OCI-LY1 (cell line): ENCODE measurements around the gene EPGN.

Experiments used
- H2AFZ ChIP-seq: fragments of 200-600 bp; sonication (generic), shearing (Covaris generic); 2 replicates; pipeline ENCODE4 v1.6.0; 2014; ENCODE audit warnings: antibody characterized with exemption, mild to moderate bottlenecking, low read length
- H3F3A ChIP-seq: fragments of 200-600 bp; sonication (generic), shearing (Covaris generic); 2 replicates; pipeline ENCODE4 v1.6.0; 2014; ENCODE audit warnings: mild to moderate bottlenecking, antibody characterized with exemption, low read length, moderate library complexity; ENCODE audit not compliant: insufficient read depth
- H3K27ac ChIP-seq: fragments of 200-600 bp; sonication (generic); 2 replicates; pipeline ENCODE4 v1.5.1; 2014; ENCODE audit warnings: low read length, mixed run types, mild to moderate bottlenecking, low read depth; ENCODE audit not compliant: poor library complexity, severe bottlenecking
- H3K27me3 ChIP-seq: fragments of 200-600 bp; sonication (generic); 2 replicates; pipeline ENCODE4 v1.6.0; 2014; ENCODE audit warnings: antibody characterized with exemption, mild to moderate bottlenecking, low read length, moderate library complexity; ENCODE audit not compliant: insufficient read depth
- H3K36me3 ChIP-seq: fragments of 200-600 bp; sonication (generic); 2 replicates; pipeline ENCODE4 v1.6.1; 2014; ENCODE audit warnings: mild to moderate bottlenecking, antibody characterized with exemption, low read length, moderate library complexity, mixed read lengths; ENCODE audit not compliant: insufficient read depth
- H3K4me1 ChIP-seq: fragments of 200-600 bp; sonication (generic); 2 replicates; pipeline ENCODE4 v1.5.1; 2014; ENCODE audit warnings: mild to moderate bottlenecking, low read length, moderate library complexity; ENCODE audit not compliant: insufficient read depth, severe bottlenecking
- H3K4me2 ChIP-seq: fragments of 200-600 bp; sonication (generic), shearing (Covaris generic); 2 replicates; pipeline ENCODE4 v1.6.1; 2014; ENCODE audit warnings: low read length
- H3K4me3 ChIP-seq: fragments of 200-600 bp; sonication (generic); 2 replicates; pipeline ENCODE4 v1.5.1; 2014; ENCODE audit warnings: low read length, low read depth, mild to moderate bottlenecking, mixed read lengths; ENCODE audit not compliant: poor library complexity, severe bottlenecking
- H3K79me2 ChIP-seq: fragments of 200-600 bp; shearing (Covaris generic); 2 replicates; pipeline ENCODE4 v1.6.1; 2016; ENCODE audit warnings: mixed run types, low read length, mixed read lengths; ENCODE audit not compliant: insufficient read depth
- H3K9ac ChIP-seq: fragments of 200-600 bp; sonication (generic), shearing (Covaris generic); 2 replicates; pipeline ENCODE4 v1.6.1; 2014; ENCODE audit warnings: mild to moderate bottlenecking, low read length, mixed read lengths
- H3K9me2 ChIP-seq: fragments of 200-600 bp; sonication (generic), shearing (Covaris generic); 2 replicates; pipeline ENCODE4 v1.6.1; 2014; ENCODE audit warnings: low read depth, mild to moderate bottlenecking, low read length, mixed read lengths
- H3K9me3 ChIP-seq: fragments of 200-600 bp; shearing (Covaris generic); 2 replicates; pipeline ENCODE4 v1.6.1; 2014; ENCODE audit warnings: low read length, mixed read lengths
- H4K20me1 ChIP-seq: fragments of 200-600 bp; sonication (generic), shearing (Covaris generic); 2 replicates; pipeline ENCODE4 v1.6.0; 2016; ENCODE audit warnings: mild to moderate bottlenecking, low read length; ENCODE audit not compliant: insufficient read depth
- EZH2 ChIP-seq: fragments of 200-600 bp; sonication (generic), shearing (Covaris generic); IDR thresholded peaks from 2 replicates; pipeline ENCODE4 v1.8.0; 2017; ENCODE audit warnings: borderline replicate concordance, mixed run types, mild to moderate bottlenecking, antibody characterized with exemption, low read length, moderate library complexity, mixed read lengths
- TF ChIP-seq, protein P1 (sequence below): fragments of 200-600 bp; sonication (generic), shearing (Covaris generic); IDR thresholded peaks from 2 replicates; pipeline ENCODE4 v1.5.1; 2017; ENCODE audit warnings: mild to moderate bottlenecking, antibody characterized with exemption, low read length, moderate library complexity, mixed read lengths

EPGN gene

DNA sequence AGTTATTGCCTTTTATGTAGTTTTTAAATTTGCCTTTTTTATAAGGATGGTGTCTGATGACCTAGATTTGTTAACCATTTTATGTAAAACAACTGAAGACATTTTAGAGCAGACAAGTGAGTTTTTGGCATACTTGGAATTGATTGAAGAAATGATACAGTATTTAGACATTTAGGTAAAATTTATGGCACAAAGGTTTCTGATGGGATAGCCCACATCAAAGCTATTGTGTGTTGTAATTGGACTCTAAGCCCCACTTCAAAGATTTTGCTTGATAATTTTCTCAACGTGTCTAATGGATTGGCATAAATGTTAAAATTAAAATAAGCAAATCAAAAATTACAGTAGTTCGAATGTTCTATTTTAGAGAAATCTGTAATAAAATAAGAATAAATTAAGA, 17.6 kb downstream of the EPGN start:
- Histone ChIP-seq H3K4me1 (no peaks in the 10 kb centered on the region), H3F3A (no peaks in the 10 kb centered on the region), H3K9me3 (no peaks in the 10 kb centered on the region), H3K9me2 (no peaks in the 10 kb centered on the region), H3K27me3 (no peaks in the 10 kb centered on the region), H4K20me1 (no peaks in the 10 kb centered on the region), H3K9ac (no peak overlapping the region), H3K79me2 (no peaks in the 10 kb centered on the region), H3K27ac (no peak overlapping the region), H3K36me3 (no peaks in the 10 kb centered on the region), H2AFZ (no peak overlapping the region), H3K4me2 (no peak overlapping the region), H3K4me3 (no peak overlapping the region)
- TF ChIP-seq EZH2 = no peak
- TF ChIP-seq, protein P1, sequence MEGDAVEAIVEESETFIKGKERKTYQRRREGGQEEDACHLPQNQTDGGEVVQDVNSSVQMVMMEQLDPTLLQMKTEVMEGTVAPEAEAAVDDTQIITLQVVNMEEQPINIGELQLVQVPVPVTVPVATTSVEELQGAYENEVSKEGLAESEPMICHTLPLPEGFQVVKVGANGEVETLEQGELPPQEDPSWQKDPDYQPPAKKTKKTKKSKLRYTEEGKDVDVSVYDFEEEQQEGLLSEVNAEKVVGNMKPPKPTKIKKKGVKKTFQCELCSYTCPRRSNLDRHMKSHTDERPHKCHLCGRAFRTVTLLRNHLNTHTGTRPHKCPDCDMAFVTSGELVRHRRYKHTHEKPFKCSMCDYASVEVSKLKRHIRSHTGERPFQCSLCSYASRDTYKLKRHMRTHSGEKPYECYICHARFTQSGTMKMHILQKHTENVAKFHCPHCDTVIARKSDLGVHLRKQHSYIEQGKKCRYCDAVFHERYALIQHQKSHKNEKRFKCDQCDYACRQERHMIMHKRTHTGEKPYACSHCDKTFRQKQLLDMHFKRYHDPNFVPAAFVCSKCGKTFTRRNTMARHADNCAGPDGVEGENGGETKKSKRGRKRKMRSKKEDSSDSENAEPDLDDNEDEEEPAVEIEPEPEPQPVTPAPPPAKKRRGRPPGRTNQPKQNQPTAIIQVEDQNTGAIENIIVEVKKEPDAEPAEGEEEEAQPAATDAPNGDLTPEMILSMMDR = no peak

DNA sequence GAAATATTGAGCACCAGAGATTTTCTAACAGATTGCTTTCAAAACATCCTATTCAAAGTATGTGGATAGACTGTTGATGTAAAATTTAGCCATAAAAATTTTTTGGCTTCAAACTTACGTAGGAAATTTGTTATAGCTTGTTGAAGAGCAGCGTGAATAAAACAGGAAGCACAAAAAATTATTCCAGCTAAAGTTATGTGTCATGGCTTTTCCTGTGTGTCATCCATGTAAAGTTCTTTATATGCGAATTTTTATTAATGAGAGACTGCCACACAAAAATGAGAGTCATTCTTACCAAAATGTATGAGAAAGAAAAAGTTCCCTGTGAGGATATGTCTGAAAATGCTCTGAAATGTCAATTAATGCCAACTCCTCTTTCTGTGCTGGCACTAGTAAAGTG, 19.5 kb downstream of the EPGN start:
- H3K4me3 ChIP-seq = no peak overlapping the region
- no peaks in the 10 kb centered on the region for H3K4me1 ChIP-seq
- no peaks in the 10 kb centered on the region for H3K9me2 ChIP-seq
- H3K27ac ChIP-seq = no peak overlapping the region
- H3F3A ChIP-seq = no peaks in the 10 kb centered on the region
- no peak overlapping the region for H3K4me2 ChIP-seq
- no peak overlapping the region for H3K9ac ChIP-seq
- H2AFZ ChIP-seq = no peak overlapping the region
- H4K20me1 ChIP-seq = no peaks in the 10 kb centered on the region
- no peaks in the 10 kb centered on the region for H3K79me2 ChIP-seq
- H3K9me3 ChIP-seq = no peaks in the 10 kb centered on the region
- no peaks in the 10 kb centered on the region for H3K27me3 ChIP-seq
- H3K36me3 ChIP-seq = no peaks in the 10 kb centered on the region
- no peak for TF ChIP-seq EZH2
- TF ChIP-seq, protein P1 = no peak

DNA sequence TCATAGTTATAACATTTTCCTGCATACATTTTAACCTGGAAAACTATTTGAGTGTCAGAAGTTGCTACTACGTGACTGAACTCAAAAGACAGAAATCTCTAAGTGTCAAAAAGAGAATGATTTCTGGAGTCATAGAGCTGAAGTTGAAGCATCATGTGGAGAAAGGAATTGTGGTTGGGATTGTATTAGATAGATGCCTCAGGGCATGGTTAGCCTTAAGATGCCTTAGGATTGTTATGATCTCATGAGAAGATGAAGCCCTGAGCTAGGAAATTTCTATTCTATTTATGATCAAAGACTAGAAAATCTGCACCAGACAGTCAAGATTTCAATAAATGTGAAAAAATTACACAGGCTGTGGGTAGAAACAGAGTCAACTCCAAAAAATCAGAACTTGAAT, 20.2 kb downstream of the EPGN start:
- no peaks in the 10 kb centered on the region for H3K27me3 ChIP-seq
- TF ChIP-seq, protein P1 = no peak
- no peaks in the 10 kb centered on the region for H3K79me2 ChIP-seq
- no peak overlapping the region for H2AFZ ChIP-seq
- no peak overlapping the region for H3K4me2 ChIP-seq
- H4K20me1 ChIP-seq = no peaks in the 10 kb centered on the region
- H3F3A ChIP-seq = no peaks in the 10 kb centered on the region
- H3K4me1 ChIP-seq = no peaks in the 10 kb centered on the region
- H3K9ac ChIP-seq = no peak overlapping the region
- H3K27ac ChIP-seq = no peak overlapping the region
- H3K4me3 ChIP-seq = no peak overlapping the region
- no peaks in the 10 kb centered on the region for H3K9me2 ChIP-seq
- H3K36me3 ChIP-seq = no peaks in the 10 kb centered on the region
- H3K9me3 ChIP-seq = no peaks in the 10 kb centered on the region
